Measurements from ENCODE around the gene CCDC158.

GRCh38 chr4:76272582-76272981 is 148.4 kb downstream of the CCDC158 start:
- no peak for TF ChIP-seq CTCF (conservative IDR thresholded peaks at IDR 0.05; ENCODE audit: low read depth, low read length)
- no peak for TF ChIP-seq BHLHE40 (IDR thresholded peaks at IDR 0.05; ENCODE audit: low read depth, low read length)
